Measurements from ENCODE around the gene TECPR2.

TECPR2 gene

GRCh38 chr14:102507857-102508312 lies 145.1 kb downstream of the TECPR2 start:
- no peak for TF ChIP-seq POLR2AphosphoS5 (IDR thresholded peaks at IDR 0.05; ENCODE audit: low read depth)
- TF ChIP-seq REST (IDR thresholded peaks at IDR 0.05; ENCODE audit: insufficient replicate concordance, low read depth): no peak
- TF ChIP-seq GABPA (IDR thresholded peaks at IDR 0.05; ENCODE audit: low read depth): no peak
- TF ChIP-seq SPI1 (IDR thresholded peaks at IDR 0.05; ENCODE audit: borderline replicate concordance, low read depth): no peak
- no peak for TF ChIP-seq CTCF (IDR thresholded peaks at IDR 0.05; ENCODE audit: insufficient read depth, low read length)
- Histone ChIP-seq H3K27ac (replicated peaks) (no peak overlapping the region), H3K4me3 (replicated peaks; ENCODE audit: insufficient read depth, low read length) (no peak overlapping the region), H3K27me3 (ENCODE audit: insufficient read depth, poor library complexity, severe bottlenecking) (no peaks in the 10 kb centered on the region)
- no peak for DNase-seq (ENCODE audit: low read depth in 1 of 2, low spot score in 1 of 2)

- DNase-seq (ENCODE audit: low read depth in 1 of 2, low spot score in 1 of 2): no peak
- H3K27me3 ChIP-seq (ENCODE audit: insufficient read depth, poor library complexity, severe bottlenecking): no peaks in the 10 kb centered on the region
- no peak overlapping the region for H3K4me3 ChIP-seq (replicated peaks; ENCODE audit: insufficient read depth, low read length)
- no peak overlapping the region for H3K27ac ChIP-seq (replicated peaks)
- TF ChIP-seq REST (IDR thresholded peaks at IDR 0.05; ENCODE audit: insufficient replicate concordance, low read depth) (no peak), GABPA (IDR thresholded peaks at IDR 0.05; ENCODE audit: low read depth) (no peak), SPI1 (IDR thresholded peaks at IDR 0.05; ENCODE audit: borderline replicate concordance, low read depth) (no peak)
Observed at GRCh38 chr14:102508410-102508773, 145.7 kb downstream of the TECPR2 start.

- Histone ChIP-seq H3K4me3 (replicated peaks; ENCODE audit: insufficient read depth, low read length) (peak overlapping the region; percentile 54), H3K27ac (replicated peaks) (no peak overlapping the region), H3K27me3 (ENCODE audit: insufficient read depth, poor library complexity, severe bottlenecking) (no peaks in the 10 kb centered on the region)
- TF ChIP-seq GABPA (IDR thresholded peaks at IDR 0.05; ENCODE audit: low read depth): no peak
- no peak for TF ChIP-seq POLR2AphosphoS5 (IDR thresholded peaks at IDR 0.05; ENCODE audit: low read depth)
- no peak for TF ChIP-seq CTCF (IDR thresholded peaks at IDR 0.05; ENCODE audit: insufficient read depth, low read length)
- no peak for TF ChIP-seq REST (IDR thresholded peaks at IDR 0.05; ENCODE audit: insufficient replicate concordance, low read depth)
- TF ChIP-seq SPI1 (IDR thresholded peaks at IDR 0.05; ENCODE audit: borderline replicate concordance, low read depth): no peak
- DNase-seq (ENCODE audit: low read depth in 1 of 2, low spot score in 1 of 2): no peak
Observed at GRCh38 chr14:102508774-102509745, 146.3 kb downstream of the TECPR2 start.
